ENCODE results near the gene BLACAT1.
"Not testable (repeated sequence)": the region's sequence is repeated elsewhere in the genome, so short reads cannot be mapped to it uniquely, and the experiment has no call there.

BLACAT1 gene

DNA sequence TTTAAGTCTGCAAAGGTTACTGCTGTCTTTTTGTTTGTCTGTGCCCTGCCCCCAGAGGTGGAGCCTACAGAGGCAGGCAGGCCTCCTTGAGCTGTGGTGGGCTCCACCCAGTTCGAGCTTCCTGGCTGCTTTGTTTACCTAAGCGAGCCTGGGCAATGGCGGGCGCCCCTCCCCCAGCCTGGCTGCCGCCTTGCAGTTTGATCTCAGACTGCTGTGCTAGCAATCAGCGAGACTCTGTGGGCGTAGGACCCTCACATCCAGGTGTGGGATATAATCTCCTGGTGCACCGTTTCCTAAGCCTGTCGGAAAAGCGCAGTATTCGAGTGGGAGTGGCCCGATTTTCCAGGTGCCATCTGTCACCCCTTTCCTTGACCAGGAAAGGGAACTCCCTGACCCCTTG is 49.6 kb downstream of the BLACAT1 start:
- not testable (repeated sequence) for DNase-seq

Measured in NCI-H82 (cell line).